SK-N-MC (cell line): Measurements from ENCODE around the gene BGN.

ENCODE experiments used
- EZH2 ChIP-seq: fragments of 200-600 bp; sonication (generic); IDR thresholded peaks from one replicate; pipeline ENCODE4 v1.6.1; 2017; ENCODE audit warnings: antibody characterized with exemption
- FOXP2 ChIP-seq: optimal IDR thresholded peaks from 2 replicates; pipeline ENCODE3; 2011; ENCODE audit warnings: mild to moderate bottlenecking, moderate library complexity; ENCODE audit not compliant: insufficient read depth; ENCODE audit errors: extremely low read length, control extremely low read depth
- POLR2AphosphoS5 ChIP-seq: IDR thresholded peaks from 2 replicates; pipeline ENCODE4 v1.6.1; 2012; ENCODE audit warnings: mild to moderate bottlenecking, low read depth, low read length, borderline replicate concordance

DNA sequence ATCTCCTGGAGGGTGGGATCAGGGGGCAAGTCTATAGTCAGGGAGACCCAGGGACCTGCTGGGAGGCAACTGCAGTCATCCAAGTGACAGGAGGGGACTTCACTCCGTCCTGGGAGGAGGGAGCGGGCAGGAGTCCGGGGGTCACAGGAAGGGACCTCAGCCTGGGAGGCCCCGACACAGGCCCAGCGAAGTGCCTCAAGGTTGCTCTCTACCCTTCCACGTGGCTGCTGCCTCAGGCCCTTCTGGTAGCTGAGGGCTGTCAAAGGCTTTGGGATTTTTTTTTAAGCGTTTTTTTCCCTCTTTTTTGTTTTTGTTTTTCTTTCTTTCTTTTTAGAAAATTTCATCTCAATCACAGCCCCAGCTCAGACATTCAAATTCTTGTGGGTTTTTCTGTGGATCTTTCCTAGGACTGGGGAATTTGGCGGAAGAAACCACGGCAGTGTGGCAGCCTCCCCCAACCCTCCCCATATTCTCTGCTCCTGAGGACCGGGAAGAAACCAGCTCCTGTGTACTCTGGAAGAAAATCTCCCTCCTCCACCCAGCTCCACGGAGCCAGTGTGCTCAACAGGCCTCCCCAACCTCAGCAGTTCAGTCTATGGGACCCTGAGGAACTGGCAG lies 23.0 kb upstream of the BGN start:
- no peak for TF ChIP-seq POLR2AphosphoS5
- TF ChIP-seq EZH2: no peak
- no peak for TF ChIP-seq FOXP2
